GM18499 (cell line): ENCODE results near the gene EML6.
A peak's percentile ranks its signal among the peaks of the same experiment; 100 is the strongest.
"Not testable (repeated sequence)": the region's sequence is repeated elsewhere in the genome, so short reads cannot be mapped to it uniquely, and the experiment has no call there.

ENCODE experiments used
- ATAC-seq: cut with Tn5 transposase; IDR thresholded peaks from one replicate; pipeline ENCODE4 v1.9.1; 2021; ENCODE audit warnings: moderate number of reproducible peaks; ENCODE audit not compliant: insufficient read depth, unreplicated experiment

EML6 gene

DNA sequence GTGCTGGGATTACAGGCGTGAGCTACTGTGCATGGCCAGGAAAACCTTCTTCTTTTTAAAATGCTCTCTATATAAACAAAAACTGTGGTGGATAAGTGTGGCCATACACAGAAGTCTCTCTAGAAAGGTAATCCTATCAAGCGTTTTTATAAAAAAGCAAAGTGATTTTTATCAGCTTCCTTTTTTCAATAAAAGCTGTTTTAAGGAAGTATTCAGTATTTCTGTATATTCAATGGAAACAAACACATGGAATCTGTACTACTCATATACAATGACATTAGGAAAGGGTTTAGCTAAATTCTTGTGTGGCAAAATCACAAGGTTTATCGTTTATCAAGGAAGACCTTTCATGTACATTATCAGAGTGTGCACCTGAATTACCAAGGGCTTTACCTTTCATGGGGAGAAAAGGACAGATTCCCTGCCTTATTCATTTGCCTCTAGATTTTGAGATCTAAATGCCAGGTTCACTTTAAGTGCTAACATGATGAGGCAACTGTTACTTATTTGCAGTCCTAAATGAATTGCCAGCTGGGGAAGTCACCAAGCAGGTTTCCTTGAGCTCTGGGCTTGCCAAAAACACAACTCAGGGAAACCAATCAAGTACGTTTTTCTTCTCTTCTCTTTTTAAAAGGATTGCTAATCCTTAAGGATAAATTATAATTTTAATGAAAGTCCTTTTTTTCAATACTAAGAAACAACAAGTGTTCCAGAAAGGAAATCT lies 256.0 kb downstream of the EML6 start:
- ATAC-seq, result no peak

- ATAC-seq, result no peak
Measured at GRCh38 chr2:54981385-54981784, 257.9 kb downstream of the EML6 start.

DNA sequence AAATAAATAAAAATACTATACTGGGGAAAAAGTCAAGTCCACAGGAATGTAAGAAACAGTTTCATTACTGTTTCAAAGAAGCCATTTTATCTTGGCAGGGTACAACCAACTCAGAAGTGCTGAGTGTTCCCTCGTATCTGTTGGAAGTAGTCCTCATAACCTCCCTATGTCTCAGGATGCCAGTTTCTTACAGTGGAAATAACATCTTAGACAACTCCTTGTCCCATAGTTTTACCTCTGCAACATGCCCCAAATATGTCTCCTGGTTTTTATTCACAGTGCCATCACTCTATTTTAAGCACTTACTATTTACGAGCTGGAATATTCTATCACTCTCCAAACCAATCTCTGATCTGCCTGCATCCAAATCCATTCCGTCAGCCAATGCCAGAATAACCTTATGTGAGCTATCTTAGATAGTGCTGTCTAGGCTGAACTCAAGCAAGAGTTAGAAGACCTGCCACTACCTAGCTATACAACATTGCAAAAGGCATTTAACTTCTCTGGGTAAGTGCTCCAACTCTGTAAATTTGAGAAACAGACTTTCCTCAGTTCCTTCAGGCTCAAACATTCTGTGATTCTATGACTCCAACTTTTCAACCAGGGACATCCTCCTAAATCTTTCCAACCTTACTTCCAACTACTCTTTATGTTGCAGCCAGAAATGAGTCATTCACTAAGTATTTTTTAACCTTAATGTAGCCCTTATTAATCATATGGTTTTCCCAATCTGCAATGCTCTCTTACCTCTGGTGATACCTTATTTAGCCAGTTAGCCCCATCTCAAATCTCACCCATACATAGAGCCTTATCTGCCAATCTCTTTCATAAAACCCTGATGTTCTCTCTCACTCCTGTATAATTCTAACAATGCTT lies 260.1 kb downstream of the EML6 start:
- ATAC-seq, result no peak

- ATAC-seq, result no peak
Measured at GRCh38 chr2:54984476-54984875, 261.0 kb downstream of the EML6 start.

DNA sequence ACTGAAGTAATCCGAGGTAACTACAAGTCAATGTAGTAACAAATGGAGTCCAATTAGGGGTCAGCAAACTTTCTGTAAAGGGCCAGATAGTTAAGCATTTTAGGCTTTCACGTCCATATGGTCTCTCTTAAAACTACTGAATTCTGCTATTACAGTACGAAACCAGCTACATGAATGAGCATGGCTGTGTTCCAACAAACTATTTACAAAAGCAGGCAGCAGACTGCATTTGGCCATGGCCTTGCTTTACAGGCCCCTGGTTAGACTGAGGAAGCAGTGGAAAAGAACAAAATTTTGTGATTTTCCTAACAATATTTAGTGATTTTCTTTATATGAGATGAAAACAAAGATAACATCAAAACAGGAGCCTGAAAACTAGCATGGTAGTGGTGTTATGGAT lies 262.8 kb downstream of the EML6 start:
- ATAC-seq, result no peak

GRCh38 chr2:54988612-54989011 lies 265.1 kb downstream of the EML6 start:
- no peak for ATAC-seq

DNA sequence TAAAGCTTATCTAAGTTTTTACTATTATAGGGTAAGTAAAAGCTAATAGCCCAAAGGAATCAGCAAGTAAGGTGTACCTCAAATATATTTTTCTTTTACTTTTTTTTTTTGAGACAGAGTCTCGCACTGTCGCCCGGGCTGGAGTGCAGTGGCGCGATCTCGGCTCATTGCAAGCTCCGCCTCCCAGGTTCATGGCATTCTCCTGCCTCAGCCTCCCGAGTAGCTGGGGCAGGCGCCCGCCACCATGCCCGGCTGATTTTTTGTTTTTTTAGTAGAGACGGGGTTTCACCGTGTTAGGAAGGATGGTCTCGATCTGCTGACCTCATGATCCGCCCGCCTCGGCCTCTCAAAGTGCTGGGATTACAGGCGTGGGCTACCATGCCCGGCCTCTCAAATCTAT lies 267.2 kb downstream of the EML6 start:
- ATAC-seq, result not testable (repeated sequence)

DNA sequence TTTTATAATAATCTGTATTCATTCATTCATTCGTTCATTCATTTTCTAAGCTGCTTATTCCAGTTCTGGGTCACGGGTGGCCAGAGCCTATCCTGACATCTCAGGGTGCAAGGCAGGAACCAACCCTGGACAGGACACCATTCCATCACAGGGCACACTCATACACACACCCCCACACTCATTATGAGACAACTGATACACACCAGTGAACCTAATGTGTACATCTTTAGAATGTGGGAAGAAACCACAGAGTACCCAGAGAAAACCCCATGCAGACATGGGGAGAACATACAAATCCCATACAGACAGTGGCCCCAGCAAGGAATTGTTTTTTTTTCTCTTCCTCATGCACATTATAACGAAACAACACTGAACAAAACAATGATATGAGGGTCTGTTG lies 272.1 kb downstream of the EML6 start:
- no peak for ATAC-seq

DNA sequence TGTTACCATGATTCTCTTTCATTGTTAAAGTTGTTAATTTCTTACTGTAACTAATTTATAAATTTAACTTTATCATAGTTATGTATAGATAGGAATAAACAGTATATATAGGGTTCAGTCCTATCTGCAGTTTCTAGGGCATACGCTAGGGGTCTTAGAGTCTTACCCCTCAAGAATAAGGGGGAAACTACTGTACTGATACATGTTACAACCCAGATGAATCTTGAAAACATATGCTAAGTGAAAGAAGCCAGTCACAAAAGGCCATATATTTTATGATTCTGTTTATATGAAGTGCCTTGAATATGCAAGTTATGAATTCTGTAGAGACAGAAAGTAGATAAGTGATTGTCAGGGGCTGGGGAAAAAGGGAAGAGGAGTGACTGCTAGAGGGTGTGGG lies 274.4 kb downstream of the EML6 start:
- ATAC-seq, result no peak

GRCh38 chr2:54999182-54999581 lies 275.7 kb downstream of the EML6 start:
- no peak for ATAC-seq

DNA sequence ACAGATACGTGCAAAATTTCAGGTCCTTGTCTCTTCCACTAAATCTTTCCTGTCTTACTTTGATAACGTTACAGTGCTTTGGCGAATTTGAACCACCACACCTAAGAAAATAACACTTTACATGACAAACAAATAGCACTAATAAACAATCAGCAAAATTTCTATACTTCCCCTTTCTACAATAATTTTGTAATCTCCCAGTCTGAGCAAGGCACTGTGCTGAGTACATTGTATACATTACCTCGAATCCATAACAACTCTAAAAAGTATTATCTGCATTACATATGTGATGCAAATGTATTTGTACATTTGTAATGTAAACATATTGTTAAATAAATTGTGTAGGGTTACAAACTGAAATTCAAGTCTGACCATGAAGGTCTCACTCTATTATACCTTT lies 276.9 kb downstream of the EML6 start:
- ATAC-seq, result no peak

GRCh38 chr2:55001716-55002115 lies 278.3 kb downstream of the EML6 start:
- no peak for ATAC-seq

DNA sequence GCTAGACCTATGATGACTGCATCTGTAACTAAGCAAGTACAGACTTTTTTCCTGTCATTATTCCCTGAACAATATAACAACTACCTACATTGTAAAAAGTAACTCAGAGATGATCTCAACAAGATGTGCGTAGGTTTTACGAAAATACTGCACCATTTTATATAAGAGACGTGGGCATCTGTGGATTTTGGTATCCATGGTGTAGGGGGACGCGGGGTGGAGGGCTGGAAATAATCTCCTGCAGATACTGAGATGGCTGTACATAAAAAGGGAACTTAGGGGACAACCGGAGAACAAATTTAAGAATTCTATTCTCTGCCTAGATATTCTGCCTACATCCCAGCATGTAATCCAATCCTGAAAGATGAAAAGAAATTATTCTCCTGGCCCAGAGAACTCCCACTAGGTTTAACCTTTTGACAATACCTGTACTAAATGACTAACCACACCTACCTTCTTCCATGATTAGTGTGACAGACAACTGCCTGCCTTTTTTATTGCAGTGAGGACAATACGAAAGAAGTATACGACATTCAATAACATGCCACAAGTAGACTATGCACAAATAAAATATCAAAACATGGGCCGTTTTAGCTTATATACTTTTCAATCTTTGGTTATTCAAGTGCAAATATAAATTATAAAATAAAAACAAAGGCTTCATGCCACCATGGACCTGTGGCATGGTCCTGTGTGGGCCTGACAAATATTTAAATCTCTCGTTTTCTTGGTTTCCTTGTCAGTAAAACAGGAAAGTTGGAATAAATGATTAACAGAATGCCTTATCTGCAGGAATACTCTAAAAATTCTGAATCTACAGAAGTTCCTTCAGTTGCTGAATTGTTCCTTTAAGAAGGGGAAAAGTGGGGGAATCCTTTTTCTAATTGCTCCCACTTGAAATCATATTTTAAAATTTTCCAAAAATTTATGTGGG lies 280.5 kb downstream of the EML6 start:
- ATAC-seq, result no peak

DNA sequence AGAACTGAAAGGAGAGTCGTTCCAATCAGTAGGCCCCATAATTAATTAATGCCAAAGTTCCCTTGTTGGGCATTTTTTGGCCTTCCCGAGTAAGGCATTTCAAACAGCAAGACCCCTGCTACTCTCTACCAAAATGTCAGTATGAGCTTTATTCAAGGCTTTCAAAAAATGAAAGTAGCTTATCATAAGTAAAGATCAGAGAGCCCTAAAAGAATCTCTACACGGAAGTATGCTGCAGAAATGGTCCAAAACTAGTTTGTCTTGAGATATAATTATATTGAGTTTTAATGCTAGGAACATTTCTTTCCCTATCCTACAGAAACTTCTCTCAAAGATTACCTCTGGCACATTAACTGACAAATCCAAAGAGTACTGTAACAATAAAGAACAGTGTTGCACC lies 282.8 kb downstream of the EML6 start:
- ATAC-seq, result no peak

- ATAC-seq, result no peak
Measured at GRCh38 chr2:55009277-55010060, 286.0 kb downstream of the EML6 start.

DNA sequence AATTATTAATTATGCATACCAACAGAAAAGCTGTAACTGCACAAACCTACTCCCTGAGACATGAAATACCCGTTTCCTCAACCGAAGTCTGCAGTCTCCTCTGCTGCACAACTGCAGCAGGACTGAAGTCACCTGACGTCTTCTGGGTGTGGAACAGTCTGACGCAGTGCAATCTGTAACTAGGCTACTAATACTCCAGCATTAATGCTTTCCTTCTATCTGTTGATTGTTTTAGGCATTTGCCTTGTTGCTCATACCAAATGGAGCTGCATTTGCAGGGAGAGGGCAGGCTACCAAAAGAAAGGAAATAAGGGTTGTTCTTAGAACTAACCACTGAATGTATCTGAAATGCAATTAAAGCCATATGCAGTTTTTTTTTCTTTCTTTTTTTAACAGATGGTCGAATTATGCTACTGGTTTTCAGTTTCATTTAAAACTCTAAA lies 286.7 kb downstream of the EML6 start:
- peak; percentile 76 for ATAC-seq

- ATAC-seq, result no peak
Measured at GRCh38 chr2:55010915-55011314, 287.5 kb downstream of the EML6 start.

- ATAC-seq, result no peak
Measured at GRCh38 chr2:55011831-55012671, 288.6 kb downstream of the EML6 start.
